GM23338 (cell line): ENCODE data around the gene AP2B1. TPM values are rescaled to one million over a fixed set of nuclear protein-coding genes. Genes with fewer than 3 reads are reported as not detected.

Source experiments
- ATAC-seq: fragments of 200-7000 bp; cut with Tn5 transposase; 3 replicates; pipeline ENCODE4 v1.9.1; 2020
- DNase-seq: peaks from one replicate; pipeline ENCODE4 v3.0.0-alpha.2; 2015; ENCODE audit warnings: low spot score
- H2AFZ ChIP-seq: fragments of 200-600 bp; sonication (generic); 2 replicates; pipeline ENCODE4 v1.8.0; 2016; ENCODE audit warnings: antibody characterized with exemption, mild to moderate bottlenecking, moderate library complexity
- H3F3A ChIP-seq: fragments of 200-600 bp; sonication (generic); replicated peaks from 2 replicates; pipeline ENCODE4 v1.8.0; 2017; ENCODE audit warnings: antibody characterized with exemption, mixed run types, low read depth
- H3K27ac ChIP-seq: fragments of 200-600 bp; sonication (generic); 2 replicates; pipeline ENCODE4 v1.6.1; 2016; ENCODE audit warnings: low read depth
- H3K27me3 ChIP-seq: fragments of 200-600 bp; sonication (generic); 2 replicates; pipeline ENCODE4 v1.8.0; 2016; ENCODE audit warnings: mild to moderate bottlenecking, mixed run types, moderate library complexity; ENCODE audit not compliant: insufficient read depth
- H3K36me3 ChIP-seq: fragments of 200-600 bp; sonication (generic); 2 replicates; pipeline ENCODE4 v1.8.0; 2016; ENCODE audit warnings: mild to moderate bottlenecking; ENCODE audit not compliant: insufficient read depth
- H3K4me1 ChIP-seq: fragments of 200-600 bp; sonication (generic); 2 replicates; pipeline ENCODE4 v1.8.0; 2016; ENCODE audit warnings: mild to moderate bottlenecking, moderate library complexity; ENCODE audit not compliant: insufficient read depth
- H3K4me2 ChIP-seq: fragments of 200-600 bp; sonication (generic); 2 replicates; pipeline ENCODE4 v1.7.1; 2017; ENCODE audit warnings: mixed run types
- H3K4me3 ChIP-seq: fragments of 200-600 bp; sonication (generic); 2 replicates; pipeline ENCODE4 v1.6.1; 2016; ENCODE audit warnings: mixed run types
- H3K79me2 ChIP-seq: fragments of 200-600 bp; sonication (generic); replicated peaks from 2 replicates; pipeline ENCODE4 v1.8.0; 2017; ENCODE audit warnings: mild to moderate bottlenecking; ENCODE audit not compliant: insufficient read depth
- H3K9me2 ChIP-seq: fragments of 200-600 bp; sonication (generic); 2 replicates; pipeline ENCODE4 v1.8.0; 2017; ENCODE audit not compliant: insufficient read depth
- H4K20me1 ChIP-seq: fragments of 200-600 bp; sonication (generic); replicated peaks from 2 replicates; pipeline ENCODE4 v1.8.0; 2017; ENCODE audit warnings: mild to moderate bottlenecking; ENCODE audit not compliant: insufficient read depth
- H3K27ac Mint-ChIP-seq: 2 replicates; pipeline ENCODE4 v1.8.0; 2020; ENCODE audit warnings: inconsistent platforms, mild to moderate bottlenecking, moderate library complexity, mixed read lengths
- H3K27me3 Mint-ChIP-seq: 3 replicates; pipeline ENCODE4 v1.8.0; 2022; ENCODE audit warnings: low read depth, mild to moderate bottlenecking, moderate library complexity, mixed read lengths, inconsistent platforms; ENCODE audit not compliant: insufficient read depth, poor library complexity
- H3K36me3 Mint-ChIP-seq: 3 replicates; pipeline ENCODE4 v1.8.0; 2021; ENCODE audit warnings: low read depth, mild to moderate bottlenecking, inconsistent platforms, moderate library complexity, mixed read lengths
- H3K4me1 Mint-ChIP-seq: 3 replicates; pipeline ENCODE4 v1.8.0; 2020; ENCODE audit warnings: mild to moderate bottlenecking, inconsistent platforms, mixed read lengths
- H3K4me3 Mint-ChIP-seq: 3 replicates; pipeline ENCODE4 v1.8.0; 2021; ENCODE audit warnings: moderate library complexity, mild to moderate bottlenecking, inconsistent platforms, mixed read lengths
- H3K9me3 Mint-ChIP-seq: 3 replicates; pipeline ENCODE4 v1.8.0; 2020; ENCODE audit warnings: moderate library complexity, mild to moderate bottlenecking, inconsistent platforms, mixed read lengths
- EZH2 ChIP-seq: fragments of 200-600 bp; sonication (generic); IDR thresholded peaks from one replicate; pipeline ENCODE4 v1.8.0; 2017; ENCODE audit warnings: antibody characterized with exemption, mild to moderate bottlenecking, low read depth; ENCODE audit not compliant: unreplicated experiment
- EZH2phosphoT487 ChIP-seq: fragments of 200-600 bp; sonication (generic); IDR thresholded peaks from one replicate; pipeline ENCODE4 v1.8.1; 2018; ENCODE audit warnings: antibody characterized with exemption; ENCODE audit not compliant: unreplicated experiment
- JUNB ChIP-seq: IDR thresholded peaks from one replicate; pipeline ENCODE4 v1.6.1; 2016; ENCODE audit warnings: antibody characterized with exemption; ENCODE audit not compliant: unreplicated experiment
- NANOG ChIP-seq: IDR thresholded peaks from 2 replicates; pipeline ENCODE4 v1.6.1; 2016; ENCODE audit warnings: antibody characterized with exemption, borderline replicate concordance
- POLR2AphosphoS5 ChIP-seq: IDR thresholded peaks from 2 replicates; pipeline ENCODE4 v1.6.1; 2016; ENCODE audit warnings: antibody characterized with exemption, low read depth
- STAT1 ChIP-seq: IDR thresholded peaks from one replicate; pipeline ENCODE4 v1.6.1; 2016; ENCODE audit warnings: antibody characterized with exemption; ENCODE audit not compliant: unreplicated experiment
- ZNF462 ChIP-seq: fragments of 250-450 bp; sonication (Bioruptor Pico); IDR thresholded peaks from 2 replicates; pipeline ENCODE4 v1.5.0; 2020; ENCODE audit warnings: mild to moderate bottlenecking, moderate library complexity
- polyA plus RNA-seq: library from polyadenylated mRNA; unstranded; fragments of >200 nt; fragmentation: Nextera tagmentation; extraction: Ambion mirVana; gene quantifications from 2 replicates; pipeline ENCODE4 v1.2.1, GENCODE V29; 2016
- total RNA-seq: library from RNA; depleted of rRNA; stranded (reverse); fragments of >200 nt; shearing (Covaris generic); gene quantifications from 2 replicates; pipeline ENCODE4 v1.2.3, GENCODE V29; 2014
- TF ChIP-seq, protein P1 (sequence below), 2 experiments: fragments of 200-600 bp in 1 of 2; sonication (generic) in 1 of 2; conservative IDR thresholded peaks; 2 replicates each; pipeline versions ENCODE4 v1.5.1 to v1.6.1; 2016 to 2017; ENCODE audit warnings: antibody characterized with exemption in 2 of 2, low read depth in 2 of 2, mild to moderate bottlenecking in 2 of 2, moderate library complexity in 1 of 2
- TF ChIP-seq, protein P2 (sequence below): IDR thresholded peaks from one replicate; pipeline ENCODE4 v1.6.1; 2018; ENCODE audit warnings: antibody characterized with exemption; ENCODE audit not compliant: unreplicated experiment

AP2B1 gene
- total and polyA plus RNA-seq, 2 experiments from 2014 or later = 89.7 to 144 TPM

DNA sequence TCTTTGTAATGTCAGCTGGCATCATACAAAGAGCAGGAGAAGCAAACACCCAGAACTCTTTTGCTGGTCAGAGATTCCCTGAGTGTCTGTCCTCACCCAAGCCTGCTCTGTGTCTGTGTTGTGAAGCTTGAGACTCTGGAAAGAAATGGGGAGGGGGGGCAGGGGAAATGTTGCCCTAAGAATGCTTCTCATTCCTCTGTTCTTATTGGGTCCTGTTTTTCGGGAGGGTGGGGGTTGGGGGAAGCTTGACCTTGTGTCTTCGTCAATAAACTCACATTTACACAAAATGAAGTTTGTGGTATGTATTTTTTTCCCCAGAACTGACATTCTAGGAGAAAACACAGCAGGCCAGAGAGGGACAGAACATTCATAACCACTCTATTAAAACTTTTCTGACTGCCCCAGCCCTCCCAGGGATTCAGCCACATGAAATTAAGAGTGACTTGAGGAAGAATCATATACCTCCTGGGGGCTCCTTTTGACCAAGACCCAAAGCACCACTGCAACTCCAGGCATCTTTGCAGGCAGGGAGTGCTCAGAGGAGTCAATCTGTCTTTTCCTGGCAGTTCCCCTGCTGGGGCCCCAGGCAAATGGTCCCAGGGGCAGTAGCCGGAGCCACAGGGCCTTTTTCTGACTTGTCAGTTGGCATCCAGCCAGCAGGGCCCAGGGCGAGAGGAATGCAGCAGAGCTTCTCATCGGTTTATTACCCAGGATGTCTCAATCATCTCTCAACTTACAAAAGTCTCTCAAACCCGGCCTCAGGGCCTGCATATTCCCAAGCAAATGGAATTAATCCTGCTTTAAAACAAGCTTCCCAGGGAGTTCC is 139.2 kb downstream of the AP2B1 start (continued):
- TF ChIP-seq ZNF462 (CRISPR knock-in tag) (no peak), JUNB (no peak), STAT1 (no peak), EZH2 (no peak), POLR2AphosphoS5 (no peak)
- TF ChIP-seq, protein P1, sequence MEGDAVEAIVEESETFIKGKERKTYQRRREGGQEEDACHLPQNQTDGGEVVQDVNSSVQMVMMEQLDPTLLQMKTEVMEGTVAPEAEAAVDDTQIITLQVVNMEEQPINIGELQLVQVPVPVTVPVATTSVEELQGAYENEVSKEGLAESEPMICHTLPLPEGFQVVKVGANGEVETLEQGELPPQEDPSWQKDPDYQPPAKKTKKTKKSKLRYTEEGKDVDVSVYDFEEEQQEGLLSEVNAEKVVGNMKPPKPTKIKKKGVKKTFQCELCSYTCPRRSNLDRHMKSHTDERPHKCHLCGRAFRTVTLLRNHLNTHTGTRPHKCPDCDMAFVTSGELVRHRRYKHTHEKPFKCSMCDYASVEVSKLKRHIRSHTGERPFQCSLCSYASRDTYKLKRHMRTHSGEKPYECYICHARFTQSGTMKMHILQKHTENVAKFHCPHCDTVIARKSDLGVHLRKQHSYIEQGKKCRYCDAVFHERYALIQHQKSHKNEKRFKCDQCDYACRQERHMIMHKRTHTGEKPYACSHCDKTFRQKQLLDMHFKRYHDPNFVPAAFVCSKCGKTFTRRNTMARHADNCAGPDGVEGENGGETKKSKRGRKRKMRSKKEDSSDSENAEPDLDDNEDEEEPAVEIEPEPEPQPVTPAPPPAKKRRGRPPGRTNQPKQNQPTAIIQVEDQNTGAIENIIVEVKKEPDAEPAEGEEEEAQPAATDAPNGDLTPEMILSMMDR (conservative IDR thresholded peaks at IDR 0.05; ENCODE audit: low read depth in 2 of 2) = no peak

DNA sequence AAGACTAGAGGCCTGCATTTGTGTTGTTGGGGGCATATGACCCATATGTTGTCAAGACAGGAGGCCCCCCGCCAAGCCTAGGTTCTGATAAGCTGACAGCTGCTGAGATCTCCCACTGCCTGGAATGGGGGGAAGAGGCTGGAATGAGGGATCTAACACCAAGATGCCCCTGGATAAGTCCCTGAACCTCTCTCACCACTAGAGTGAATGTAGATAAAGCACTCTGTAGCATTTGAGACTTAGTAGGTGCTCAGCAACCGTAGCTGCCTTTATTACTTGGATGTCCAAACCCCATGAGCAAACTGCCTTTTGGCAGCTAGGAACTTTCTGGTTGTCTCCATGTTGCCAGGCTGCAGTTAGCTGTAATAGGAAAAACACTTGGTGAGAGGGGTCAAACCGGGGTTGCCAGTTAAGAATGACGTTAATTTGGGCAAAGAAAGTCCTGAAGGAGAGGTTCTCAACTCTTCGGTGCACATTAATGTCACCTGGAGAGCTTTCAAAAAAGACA is 139.9 kb downstream of the AP2B1 start:
- Histone ChIP-seq H3K4me2 (no peak overlapping the region), H3K27me3 (peaks cover 5% of the 10 kb centered on the region; the same call in 1 of the 2 replicates), H2AFZ (no peak overlapping the region), H3K27ac (no peak overlapping the region), H3F3A (0 out of 2 replicates have a peak, but pooled peaks cover 3% of the 10 kb centered on the region), H3K79me2 (no peaks in the 10 kb centered on the region), H4K20me1 (peaks cover 5% of the 10 kb centered on the region), H3K36me3 (peaks cover 12% of the 10 kb centered on the region), H3K4me3 (no peak overlapping the region), H3K4me1 (peaks cover 27% of the 10 kb centered on the region), H3K9me2 (no peaks in the 10 kb centered on the region)
- DNase-seq (no peak), ATAC-seq (no peak)
- Mint-ChIP-seq H3K27me3 (peaks cover 8% of the 10 kb centered on the region), H3K4me3 (no peak overlapping the region), H3K36me3 (peaks cover 21% of the 10 kb centered on the region), H3K27ac (no peak overlapping the region), H3K9me3 (no peaks in the 10 kb centered on the region), H3K4me1 (peaks cover 37% of the 10 kb centered on the region)
- no peak for TF ChIP-seq NANOG
- TF ChIP-seq STAT1 = no peak
- TF ChIP-seq, protein P2, sequence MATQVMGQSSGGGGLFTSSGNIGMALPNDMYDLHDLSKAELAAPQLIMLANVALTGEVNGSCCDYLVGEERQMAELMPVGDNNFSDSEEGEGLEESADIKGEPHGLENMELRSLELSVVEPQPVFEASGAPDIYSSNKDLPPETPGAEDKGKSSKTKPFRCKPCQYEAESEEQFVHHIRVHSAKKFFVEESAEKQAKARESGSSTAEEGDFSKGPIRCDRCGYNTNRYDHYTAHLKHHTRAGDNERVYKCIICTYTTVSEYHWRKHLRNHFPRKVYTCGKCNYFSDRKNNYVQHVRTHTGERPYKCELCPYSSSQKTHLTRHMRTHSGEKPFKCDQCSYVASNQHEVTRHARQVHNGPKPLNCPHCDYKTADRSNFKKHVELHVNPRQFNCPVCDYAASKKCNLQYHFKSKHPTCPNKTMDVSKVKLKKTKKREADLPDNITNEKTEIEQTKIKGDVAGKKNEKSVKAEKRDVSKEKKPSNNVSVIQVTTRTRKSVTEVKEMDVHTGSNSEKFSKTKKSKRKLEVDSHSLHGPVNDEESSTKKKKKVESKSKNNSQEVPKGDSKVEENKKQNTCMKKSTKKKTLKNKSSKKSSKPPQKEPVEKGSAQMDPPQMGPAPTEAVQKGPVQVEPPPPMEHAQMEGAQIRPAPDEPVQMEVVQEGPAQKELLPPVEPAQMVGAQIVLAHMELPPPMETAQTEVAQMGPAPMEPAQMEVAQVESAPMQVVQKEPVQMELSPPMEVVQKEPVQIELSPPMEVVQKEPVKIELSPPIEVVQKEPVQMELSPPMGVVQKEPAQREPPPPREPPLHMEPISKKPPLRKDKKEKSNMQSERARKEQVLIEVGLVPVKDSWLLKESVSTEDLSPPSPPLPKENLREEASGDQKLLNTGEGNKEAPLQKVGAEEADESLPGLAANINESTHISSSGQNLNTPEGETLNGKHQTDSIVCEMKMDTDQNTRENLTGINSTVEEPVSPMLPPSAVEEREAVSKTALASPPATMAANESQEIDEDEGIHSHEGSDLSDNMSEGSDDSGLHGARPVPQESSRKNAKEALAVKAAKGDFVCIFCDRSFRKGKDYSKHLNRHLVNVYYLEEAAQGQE = no peak
- TF ChIP-seq EZH2phosphoT487 = no peak
- TF ChIP-seq, protein P1 (conservative IDR thresholded peaks at IDR 0.05; ENCODE audit: low read depth in 2 of 2) = no peak
